ENCODE results near the gene SNAPC2.
A peak's percentile ranks its signal among the peaks of the same experiment; 100 is the strongest.

- TF ChIP-seq CHD2 (IDR thresholded peaks at IDR 0.05; ENCODE audit: low read depth, low read length), result no peak
- peak; percentile 68 for TF ChIP-seq ZMAT3 (CRISPR knock-in tag; conservative IDR thresholded peaks at IDR 0.05)
- TF ChIP-seq ZNF33B (CRISPR knock-in tag; IDR thresholded peaks at IDR 0.05), result no peak
These were observed 1.3 kb upstream of the SNAPC2 start for GRCh38 chr19:7918615-7919421.
